ENCODE results near the gene PPP3R2.

DNA sequence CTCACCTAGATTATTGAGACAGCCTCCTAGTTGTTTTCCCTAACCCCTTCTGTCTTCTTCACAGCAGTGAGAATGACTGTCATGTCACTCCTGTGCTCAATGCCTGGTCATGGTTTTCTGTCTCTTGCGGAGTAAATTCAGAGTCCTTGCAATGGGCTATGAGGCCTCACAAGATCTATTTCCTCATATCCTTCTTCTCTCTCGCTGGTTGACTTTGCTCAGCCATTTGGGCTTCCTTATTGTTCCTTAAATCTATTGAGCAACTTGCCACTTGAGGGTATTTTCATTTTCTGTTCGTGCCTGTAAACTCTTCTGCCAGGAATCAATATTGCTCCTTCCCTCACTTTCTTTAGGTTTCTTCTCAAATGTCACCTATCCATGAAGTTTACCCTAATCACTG, 9.0 kb downstream of the PPP3R2 start:
- TF ChIP-seq, protein P1, sequence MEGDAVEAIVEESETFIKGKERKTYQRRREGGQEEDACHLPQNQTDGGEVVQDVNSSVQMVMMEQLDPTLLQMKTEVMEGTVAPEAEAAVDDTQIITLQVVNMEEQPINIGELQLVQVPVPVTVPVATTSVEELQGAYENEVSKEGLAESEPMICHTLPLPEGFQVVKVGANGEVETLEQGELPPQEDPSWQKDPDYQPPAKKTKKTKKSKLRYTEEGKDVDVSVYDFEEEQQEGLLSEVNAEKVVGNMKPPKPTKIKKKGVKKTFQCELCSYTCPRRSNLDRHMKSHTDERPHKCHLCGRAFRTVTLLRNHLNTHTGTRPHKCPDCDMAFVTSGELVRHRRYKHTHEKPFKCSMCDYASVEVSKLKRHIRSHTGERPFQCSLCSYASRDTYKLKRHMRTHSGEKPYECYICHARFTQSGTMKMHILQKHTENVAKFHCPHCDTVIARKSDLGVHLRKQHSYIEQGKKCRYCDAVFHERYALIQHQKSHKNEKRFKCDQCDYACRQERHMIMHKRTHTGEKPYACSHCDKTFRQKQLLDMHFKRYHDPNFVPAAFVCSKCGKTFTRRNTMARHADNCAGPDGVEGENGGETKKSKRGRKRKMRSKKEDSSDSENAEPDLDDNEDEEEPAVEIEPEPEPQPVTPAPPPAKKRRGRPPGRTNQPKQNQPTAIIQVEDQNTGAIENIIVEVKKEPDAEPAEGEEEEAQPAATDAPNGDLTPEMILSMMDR (conservative IDR thresholded peaks at IDR 0.05; ENCODE audit: low read length) = no peak
- no peak for TF ChIP-seq EZH2phosphoT487 (IDR thresholded peaks at IDR 0.05; ENCODE audit: borderline replicate concordance, low read depth, low read length)
